Measurements from ENCODE around the gene TXNDC17. TPM values are rescaled to one million over a fixed set of nuclear protein-coding genes. Genes with fewer than 3 reads are reported as not detected.
A peak's percentile ranks its signal among the peaks of the same experiment; 100 is the strongest.

Gene TXNDC17
- total RNA-seq, 3 donors from 2014 or later, result 52.2 to 115 (median 106) TPM

- Histone ChIP-seq H3K4me1 (ENCODE audit: low read depth) (peaks cover 2% of the 10 kb centered on the region), H3K36me3 (ENCODE audit: low read depth) (no peaks in the 10 kb centered on the region), H3K4me3 (no peak overlapping the region), H3K9me3 (no peaks in the 10 kb centered on the region)
- ATAC-seq, result peak; percentile 67
- no peak for TF ChIP-seq CTCF (IDR thresholded peaks at IDR 0.05)
- intact Hi-C loops (cut with DNase I, micrococcal nuclease), result no loop called here
- no peak for DNase-seq
Observed at GRCh38 chr17:6627019-6627418, 13.8 kb upstream of the TXNDC17 start.

GRCh38 chr17:6630390-6630789 is 10.5 kb upstream of the TXNDC17 start:
- peaks cover 8% of the 10 kb centered on the region for H3K36me3 ChIP-seq (ENCODE audit: low read depth)
- peak; percentile 53 for ATAC-seq
- intact Hi-C loops (cut with DNase I, micrococcal nuclease), result no loop called here

GRCh38 chr17:6632530-6632929 is 8.3 kb upstream of the TXNDC17 start:
- Histone ChIP-seq H3K9me3 (no peaks in the 10 kb centered on the region), H3K4me3 (no peak overlapping the region), H3K4me1 (ENCODE audit: low read depth) (peaks cover 7% of the 10 kb centered on the region), H3K36me3 (ENCODE audit: low read depth) (peaks cover 8% of the 10 kb centered on the region)
- TF ChIP-seq CTCF (IDR thresholded peaks at IDR 0.05), result no peak
- ATAC-seq, result no peak
- no peak for DNase-seq
- intact Hi-C loops (cut with DNase I, micrococcal nuclease), result no loop called here

More at GRCh38 chr17:6630390-6630789, 10.5 kb upstream of the TXNDC17 start:
- DNase-seq, result no peak
- Histone ChIP-seq H3K9me3 (no peaks in the 10 kb centered on the region), H3K4me3 (no peak overlapping the region), H3K4me1 (ENCODE audit: low read depth) (peaks cover 2% of the 10 kb centered on the region)
- TF ChIP-seq CTCF (IDR thresholded peaks at IDR 0.05), result no peak

- DNase-seq, result no peak
- no peak for ATAC-seq
- intact Hi-C loops (cut with DNase I, micrococcal nuclease), result no loop called here
- Histone ChIP-seq H3K9me3 (no peaks in the 10 kb centered on the region), H3K4me1 (ENCODE audit: low read depth) (peaks cover 7% of the 10 kb centered on the region), H3K4me3 (no peak overlapping the region), H3K36me3 (ENCODE audit: low read depth) (peaks cover 8% of the 10 kb centered on the region)
- no peak for TF ChIP-seq CTCF (IDR thresholded peaks at IDR 0.05)
Observed at GRCh38 chr17:6633263-6633662, 7.6 kb upstream of the TXNDC17 start.

- H3K36me3 ChIP-seq (ENCODE audit: low read depth), result peaks cover 8% of the 10 kb centered on the region
- peaks cover 15% of the 10 kb centered on the region for H3K4me1 ChIP-seq (ENCODE audit: low read depth)
- no peak overlapping the region for H3K4me3 ChIP-seq
- TF ChIP-seq CTCF (IDR thresholded peaks at IDR 0.05), result no peak
- intact Hi-C loops (cut with DNase I, micrococcal nuclease), result no loop called here
- no peak for DNase-seq
- H3K9me3 ChIP-seq, result no peaks in the 10 kb centered on the region
- ATAC-seq, result no peak
Observed at GRCh38 chr17:6636105-6636504, 4.8 kb upstream of the TXNDC17 start.

Measured in mucosa of descending colon (tissue), 3 donors.